Activated CD4-positive, alpha-beta T cell treated with anti-CD3 and anti-CD28 coated beads, Interleukin-10, Interleukin-2, amounts not matched to agents 100 ng/mL and 50 ng/mL, durations not matched to agents 16 hours and 8 hours (primary cell): Measurements from ENCODE around the gene NLGN4Y.
"Not testable (repeated sequence)": the region's sequence is repeated elsewhere in the genome, so short reads cannot be mapped to it uniquely, and the experiment has no call there.

Source experiments
- DNase-seq: peaks from one replicate; pipeline ENCODE4 v3.0.0-alpha.2; 2020

The NLGN4Y gene

DNA sequence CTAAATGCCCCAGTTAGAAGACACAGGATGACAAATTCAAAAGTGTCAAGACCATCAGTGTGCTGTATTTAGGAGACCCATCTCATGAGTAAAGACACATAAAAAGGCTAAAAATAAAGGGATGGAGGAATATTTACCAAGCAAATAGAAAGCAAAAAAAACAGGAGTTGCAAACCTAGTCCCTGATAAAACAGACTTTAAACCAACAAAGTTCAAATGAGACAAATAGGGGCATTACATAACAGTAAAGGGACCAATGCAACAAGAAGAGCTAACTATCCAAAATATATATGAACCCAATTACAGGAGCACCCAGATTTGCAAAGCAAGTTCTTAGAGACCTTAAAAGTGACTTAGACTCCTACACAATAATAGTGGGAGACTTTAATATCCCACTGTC lies 336.1 kb downstream of the NLGN4Y start:
- DNase-seq = no peak

- DNase-seq = not testable (repeated sequence)
Observed at GRCh38 chrY:14861033-14861432, 336.7 kb downstream of the NLGN4Y start.

GRCh38 chrY:14871971-14872370 lies 347.6 kb downstream of the NLGN4Y start:
- DNase-seq = no peak
